ENCODE measurements around the gene PNMT. TPM values are rescaled to one million over a fixed set of nuclear protein-coding genes. Genes with fewer than 3 reads are reported as not detected.

The PNMT gene
- total RNA-seq, 1 experiment from 2014 or later: 2.4 TPM

DNA sequence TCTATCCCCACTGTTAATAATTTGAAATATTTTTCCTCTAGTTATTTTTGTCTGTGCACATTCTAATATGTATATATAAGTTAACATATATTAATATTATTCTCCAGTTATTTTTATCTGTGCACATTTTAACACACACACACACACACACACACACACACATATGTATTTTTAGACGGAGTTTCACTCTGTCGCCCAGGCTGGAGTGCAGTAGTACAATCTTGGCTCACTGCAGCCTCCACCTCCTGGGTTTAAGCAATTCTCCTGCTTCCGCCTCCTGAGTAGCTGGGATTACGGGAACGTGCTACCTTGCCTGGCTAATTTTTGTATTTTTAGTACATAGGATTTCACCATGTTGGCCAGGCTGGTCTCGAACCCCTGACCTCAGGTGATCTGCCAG, 49.4 kb downstream of the PNMT start:
- POLR2A ChIA-PET: no interaction called here

DNA sequence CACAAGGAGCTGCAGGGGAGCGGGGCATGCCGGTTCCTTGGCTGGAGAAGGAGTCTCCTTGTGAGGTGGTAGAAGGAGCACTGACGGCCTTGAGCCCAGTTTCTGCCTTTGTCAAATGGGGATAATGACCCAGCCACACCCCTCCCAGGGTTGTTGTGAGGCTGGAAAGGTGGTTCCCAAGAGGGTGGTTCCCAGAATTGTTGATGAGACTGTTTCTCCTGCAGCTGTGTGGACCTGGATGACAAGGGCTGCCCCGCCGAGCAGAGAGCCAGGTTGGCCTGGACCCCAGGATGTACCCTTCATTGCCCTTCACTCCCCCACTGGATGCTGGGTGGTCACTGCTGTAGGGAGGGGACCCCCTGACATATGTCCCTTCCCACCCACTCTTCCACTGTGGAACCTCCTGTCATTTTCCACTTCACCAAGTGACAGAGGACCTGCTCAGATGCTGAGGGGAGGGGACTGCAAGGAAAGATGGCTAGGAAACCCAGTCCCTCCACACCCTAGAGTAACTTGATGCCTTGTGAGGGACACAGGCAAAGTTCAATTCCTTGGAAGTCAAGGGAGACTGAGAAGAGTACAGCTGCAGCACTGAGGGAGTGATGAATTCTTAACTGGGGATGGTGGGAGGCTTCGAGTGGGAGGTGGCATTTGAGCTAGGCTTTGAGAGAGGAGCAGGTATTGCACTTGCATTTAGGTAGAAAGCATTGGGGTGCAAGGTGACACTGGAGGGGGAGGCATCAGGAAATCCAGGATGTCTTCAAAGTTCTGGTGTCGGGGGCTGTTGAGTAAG, 51.5 kb downstream of the PNMT start:
- Histone ChIP-seq H3K27ac (ENCODE audit: low read length) (no peak overlapping the region), H3K9me3 (ENCODE audit: control insufficient read depth, insufficient read depth, low read depth, low read length) (no peaks in the 10 kb centered on the region), H3K36me3 (ENCODE audit: control insufficient read depth, insufficient read depth, low read length) (no peaks in the 10 kb centered on the region), H3K4me1 (ENCODE audit: control insufficient read depth, insufficient read depth, low read length) (no peaks in the 10 kb centered on the region), H3K27me3 (ENCODE audit: control insufficient read depth, insufficient read depth, low read length) (no peaks in the 10 kb centered on the region), H3K4me3 (ENCODE audit: low read depth in 2 of 2, low read length in 2 of 2) (no peak overlapping the region)
- in situ Hi-C loops (cut with HindIII; ENCODE audit: low pct_unique_long_range_greater_than_20kb, low sequenced_read_pairs) (no loop called here), intact Hi-C loops (cut with micrococcal nuclease; ENCODE audit: unreplicated experiment) (no loop called here)
- no peak for DNase-seq (ENCODE audit: low read depth, low spot score)
- POLR2A ChIA-PET: no interaction called here
- BruUV-seq (replicated peaks): no TSS peak
- CTCF ChIA-PET: no interaction called here
- TF ChIP-seq, protein P1, sequence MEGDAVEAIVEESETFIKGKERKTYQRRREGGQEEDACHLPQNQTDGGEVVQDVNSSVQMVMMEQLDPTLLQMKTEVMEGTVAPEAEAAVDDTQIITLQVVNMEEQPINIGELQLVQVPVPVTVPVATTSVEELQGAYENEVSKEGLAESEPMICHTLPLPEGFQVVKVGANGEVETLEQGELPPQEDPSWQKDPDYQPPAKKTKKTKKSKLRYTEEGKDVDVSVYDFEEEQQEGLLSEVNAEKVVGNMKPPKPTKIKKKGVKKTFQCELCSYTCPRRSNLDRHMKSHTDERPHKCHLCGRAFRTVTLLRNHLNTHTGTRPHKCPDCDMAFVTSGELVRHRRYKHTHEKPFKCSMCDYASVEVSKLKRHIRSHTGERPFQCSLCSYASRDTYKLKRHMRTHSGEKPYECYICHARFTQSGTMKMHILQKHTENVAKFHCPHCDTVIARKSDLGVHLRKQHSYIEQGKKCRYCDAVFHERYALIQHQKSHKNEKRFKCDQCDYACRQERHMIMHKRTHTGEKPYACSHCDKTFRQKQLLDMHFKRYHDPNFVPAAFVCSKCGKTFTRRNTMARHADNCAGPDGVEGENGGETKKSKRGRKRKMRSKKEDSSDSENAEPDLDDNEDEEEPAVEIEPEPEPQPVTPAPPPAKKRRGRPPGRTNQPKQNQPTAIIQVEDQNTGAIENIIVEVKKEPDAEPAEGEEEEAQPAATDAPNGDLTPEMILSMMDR (IDR thresholded peaks at IDR 0.05): no peak
- TF ChIP-seq SIN3A (IDR thresholded peaks at IDR 0.05; ENCODE audit: borderline replicate concordance, insufficient read depth, low read depth, low read length): no peak
- TF ChIP-seq, protein P2, sequence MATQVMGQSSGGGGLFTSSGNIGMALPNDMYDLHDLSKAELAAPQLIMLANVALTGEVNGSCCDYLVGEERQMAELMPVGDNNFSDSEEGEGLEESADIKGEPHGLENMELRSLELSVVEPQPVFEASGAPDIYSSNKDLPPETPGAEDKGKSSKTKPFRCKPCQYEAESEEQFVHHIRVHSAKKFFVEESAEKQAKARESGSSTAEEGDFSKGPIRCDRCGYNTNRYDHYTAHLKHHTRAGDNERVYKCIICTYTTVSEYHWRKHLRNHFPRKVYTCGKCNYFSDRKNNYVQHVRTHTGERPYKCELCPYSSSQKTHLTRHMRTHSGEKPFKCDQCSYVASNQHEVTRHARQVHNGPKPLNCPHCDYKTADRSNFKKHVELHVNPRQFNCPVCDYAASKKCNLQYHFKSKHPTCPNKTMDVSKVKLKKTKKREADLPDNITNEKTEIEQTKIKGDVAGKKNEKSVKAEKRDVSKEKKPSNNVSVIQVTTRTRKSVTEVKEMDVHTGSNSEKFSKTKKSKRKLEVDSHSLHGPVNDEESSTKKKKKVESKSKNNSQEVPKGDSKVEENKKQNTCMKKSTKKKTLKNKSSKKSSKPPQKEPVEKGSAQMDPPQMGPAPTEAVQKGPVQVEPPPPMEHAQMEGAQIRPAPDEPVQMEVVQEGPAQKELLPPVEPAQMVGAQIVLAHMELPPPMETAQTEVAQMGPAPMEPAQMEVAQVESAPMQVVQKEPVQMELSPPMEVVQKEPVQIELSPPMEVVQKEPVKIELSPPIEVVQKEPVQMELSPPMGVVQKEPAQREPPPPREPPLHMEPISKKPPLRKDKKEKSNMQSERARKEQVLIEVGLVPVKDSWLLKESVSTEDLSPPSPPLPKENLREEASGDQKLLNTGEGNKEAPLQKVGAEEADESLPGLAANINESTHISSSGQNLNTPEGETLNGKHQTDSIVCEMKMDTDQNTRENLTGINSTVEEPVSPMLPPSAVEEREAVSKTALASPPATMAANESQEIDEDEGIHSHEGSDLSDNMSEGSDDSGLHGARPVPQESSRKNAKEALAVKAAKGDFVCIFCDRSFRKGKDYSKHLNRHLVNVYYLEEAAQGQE (IDR thresholded peaks at IDR 0.05; ENCODE audit: insufficient read depth in 1 of 2, low read depth in 2 of 2, low read length in 1 of 2): no peak
- no peak for TF ChIP-seq TCF7L2 (IDR thresholded peaks at IDR 0.05; ENCODE audit: low read depth, low read length)
- TF ChIP-seq POLR2AphosphoS5 (IDR thresholded peaks at IDR 0.05; ENCODE audit: low read depth, low read length): no peak
- ATAC-seq: no peak

More for the DNA sequence above, 49.4 kb downstream of the PNMT start:
- intact Hi-C loops (cut with micrococcal nuclease; ENCODE audit: unreplicated experiment): no loop called here
- H3K36me3 ChIP-seq (ENCODE audit: control insufficient read depth, insufficient read depth, low read length): no peaks in the 10 kb centered on the region
- no peaks in the 10 kb centered on the region for H3K27me3 ChIP-seq (ENCODE audit: control insufficient read depth, insufficient read depth, low read length)
- no TSS peak for BruUV-seq (replicated peaks)
- no peak overlapping the region for H3K27ac ChIP-seq (ENCODE audit: low read length)
- no peaks in the 10 kb centered on the region for H3K4me1 ChIP-seq (ENCODE audit: control insufficient read depth, insufficient read depth, low read length)
- TF ChIP-seq TCF7L2 (IDR thresholded peaks at IDR 0.05; ENCODE audit: low read depth, low read length) (no peak), SIN3A (IDR thresholded peaks at IDR 0.05; ENCODE audit: borderline replicate concordance, insufficient read depth, low read depth, low read length) (no peak), POLR2AphosphoS5 (IDR thresholded peaks at IDR 0.05; ENCODE audit: low read depth, low read length) (no peak)
- TF ChIP-seq, protein P2 (IDR thresholded peaks at IDR 0.05; ENCODE audit: insufficient read depth in 1 of 2, low read depth in 2 of 2, low read length in 1 of 2): no peak
- TF ChIP-seq, protein P1 (IDR thresholded peaks at IDR 0.05): no peak
- H3K9me3 ChIP-seq (ENCODE audit: control insufficient read depth, insufficient read depth, low read depth, low read length): no peaks in the 10 kb centered on the region
- CTCF ChIA-PET: no interaction called here
- no peak for DNase-seq (ENCODE audit: low read depth, low spot score)
- in situ Hi-C loops (cut with HindIII; ENCODE audit: low pct_unique_long_range_greater_than_20kb, low sequenced_read_pairs): no loop called here
- H3K4me3 ChIP-seq (ENCODE audit: low read depth in 2 of 2, low read length in 2 of 2): no peak overlapping the region
- ATAC-seq: no peak
